ENCODE data around the gene LETM1. TPM values are rescaled to one million over a fixed set of nuclear protein-coding genes. Genes with fewer than 3 reads are reported as not detected.

The LETM1 gene
- total RNA-seq, 1 donor from 2014 or later: 42.6 TPM

GRCh38 chr4:1762264-1763010 lies 93.5 kb downstream of the LETM1 start:
- DNase-seq (ENCODE audit: low read depth): no peak
- TF ChIP-seq CTCF (conservative IDR thresholded peaks at IDR 0.05; ENCODE audit: low read depth, low read length): no peak
- no peak overlapping the region for H3K4me3 ChIP-seq (ENCODE audit: low read depth, low read length)

Other genes starting within 250 kb of the LETM1 start
- 2.1 and 2.5 TPM in 2 replicates for gene FAM53A, start 171.8 kb downstream of the LETM1 start, total RNA-seq
- gene SLBP, start 143.8 kb downstream of the LETM1 start, total RNA-seq: 114 and 157 TPM in 2 replicates
- 27.8 and 50.9 TPM in 2 replicates for gene TMEM129, start 134.8 kb downstream of the LETM1 start, total RNA-seq
- gene TACC3, start 134.6 kb downstream of the LETM1 start, total RNA-seq: 94.4 and 119 TPM in 2 replicates
- 1.0 and 8.1 TPM in 2 replicates for gene FGFR3, start 62.9 kb downstream of the LETM1 start, total RNA-seq
- 85.6 and 119 TPM in 2 replicates for gene NSD2, start 15.2 kb upstream of the LETM1 start, total RNA-seq
- 28.0 and 34.5 TPM in 2 replicates for gene NELFA, start 152.8 kb upstream of the LETM1 start, total RNA-seq
- 0.51 and 2.0 TPM in 2 replicates for gene NAT8L, start 203.2 kb upstream of the LETM1 start, total RNA-seq

Data from epithelial cell of proximal tubule (primary cell).